Progenitor cell of endocrine pancreas (in vitro differentiated cells): ENCODE measurements around the gene TRIM17. TPM values are rescaled to one million over a fixed set of nuclear protein-coding genes. Genes with fewer than 3 reads are reported as not detected.

Experiments used
- DNase-seq: peaks from one replicate; pipeline ENCODE4 v3.0.0; 2021; ENCODE audit warnings: low spot score; ENCODE audit not compliant: unreplicated experiment
- H3K27ac Mint-ChIP-seq: 2 replicates; pipeline ENCODE4 v1.8.0; 2021; ENCODE audit warnings: mild to moderate bottlenecking, moderate library complexity, mixed read lengths
- H3K27me3 Mint-ChIP-seq: 2 replicates; pipeline ENCODE4 v1.8.0; 2021; ENCODE audit warnings: mixed read lengths
- H3K36me3 Mint-ChIP-seq: 2 replicates; pipeline ENCODE4 v1.8.0; 2022; ENCODE audit warnings: mixed read lengths; ENCODE audit not compliant: insufficient read depth
- H3K4me1 Mint-ChIP-seq: 2 replicates; pipeline ENCODE4 v1.8.0; 2021; ENCODE audit warnings: low read depth, mixed read lengths
- H3K4me3 Mint-ChIP-seq: 2 replicates; pipeline ENCODE4 v1.8.0; 2021; ENCODE audit warnings: low read depth, mild to moderate bottlenecking, moderate library complexity, mixed read lengths
- H3K9me3 Mint-ChIP-seq: 2 replicates; pipeline ENCODE4 v1.8.0; 2021; ENCODE audit warnings: low read depth, mixed read lengths
- CTCF ChIP-seq: fragments of 200-600 bp; sonication (generic); IDR thresholded peaks from one replicate; pipeline ENCODE4 v1.5.0; 2021; ENCODE audit warnings: antibody characterized with exemption, mild to moderate bottlenecking; ENCODE audit not compliant: unreplicated experiment
- total RNA-seq: library from RNA; stranded (reverse); gene quantifications from 2 replicates; pipeline ENCODE4 v1.2.1, GENCODE V29; 2021

The TRIM17 gene
- total RNA-seq, 1 donor from 2014 or later = 20.8 TPM

GRCh38 chr1:228376262-228376628 lies 40.4 kb downstream of the TRIM17 start:
- Mint-ChIP-seq H3K27me3 (peaks cover 21% of the 10 kb centered on the region), H3K4me1 (peaks cover 2% of the 10 kb centered on the region), H3K4me3 (no peak overlapping the region), H3K27ac (no peak overlapping the region), H3K9me3 (no peaks in the 10 kb centered on the region), H3K36me3 (no peaks in the 10 kb centered on the region)
- TF ChIP-seq CTCF = no peak
- DNase-seq = no peak

- no peak for DNase-seq
Measured at GRCh38 chr1:228375578-228376261, 40.9 kb downstream of the TRIM17 start.

GRCh38 chr1:228374711-228375577 lies 41.7 kb downstream of the TRIM17 start:
- Mint-ChIP-seq H3K4me3 (no peak overlapping the region), H3K36me3 (no peaks in the 10 kb centered on the region), H3K4me1 (peaks cover 2% of the 10 kb centered on the region), H3K9me3 (no peaks in the 10 kb centered on the region), H3K27ac (no peak overlapping the region), H3K27me3 (peaks cover 8% of the 10 kb centered on the region)
- no peak for DNase-seq
- no peak for TF ChIP-seq CTCF

More at GRCh38 chr1:228375578-228376261, 40.9 kb downstream of the TRIM17 start:
- TF ChIP-seq CTCF = no peak
- Mint-ChIP-seq H3K27ac (no peak overlapping the region), H3K27me3 (peaks cover 16% of the 10 kb centered on the region), H3K4me1 (peaks cover 2% of the 10 kb centered on the region), H3K36me3 (no peaks in the 10 kb centered on the region), H3K4me3 (no peak overlapping the region), H3K9me3 (no peaks in the 10 kb centered on the region)

GRCh38 chr1:228373681-228374571 lies 42.7 kb downstream of the TRIM17 start:
- H3K27ac Mint-ChIP-seq = no peak overlapping the region
- DNase-seq = no peak
- TF ChIP-seq CTCF = no peak
- no peaks in the 10 kb centered on the region for H3K9me3 Mint-ChIP-seq
- peaks cover under 1% of the 10 kb centered on the region for H3K27me3 Mint-ChIP-seq
- H3K4me1 Mint-ChIP-seq = peaks cover 7% of the 10 kb centered on the region
- no peak overlapping the region for H3K4me3 Mint-ChIP-seq
- no peaks in the 10 kb centered on the region for H3K36me3 Mint-ChIP-seq
